HG03175 (cell line): Measurements from ENCODE around the gene MRPL48.
"Not testable (repeated sequence)": the region's sequence is repeated elsewhere in the genome, so short reads cannot be mapped to it uniquely, and the experiment has no call there.

ENCODE experiments used
- ATAC-seq: cut with Tn5 transposase; IDR thresholded peaks from one replicate; pipeline ENCODE4 v1.9.1; 2021; ENCODE audit warnings: mild to moderate bottlenecking, moderate library complexity; ENCODE audit not compliant: unreplicated experiment

MRPL48 gene

DNA sequence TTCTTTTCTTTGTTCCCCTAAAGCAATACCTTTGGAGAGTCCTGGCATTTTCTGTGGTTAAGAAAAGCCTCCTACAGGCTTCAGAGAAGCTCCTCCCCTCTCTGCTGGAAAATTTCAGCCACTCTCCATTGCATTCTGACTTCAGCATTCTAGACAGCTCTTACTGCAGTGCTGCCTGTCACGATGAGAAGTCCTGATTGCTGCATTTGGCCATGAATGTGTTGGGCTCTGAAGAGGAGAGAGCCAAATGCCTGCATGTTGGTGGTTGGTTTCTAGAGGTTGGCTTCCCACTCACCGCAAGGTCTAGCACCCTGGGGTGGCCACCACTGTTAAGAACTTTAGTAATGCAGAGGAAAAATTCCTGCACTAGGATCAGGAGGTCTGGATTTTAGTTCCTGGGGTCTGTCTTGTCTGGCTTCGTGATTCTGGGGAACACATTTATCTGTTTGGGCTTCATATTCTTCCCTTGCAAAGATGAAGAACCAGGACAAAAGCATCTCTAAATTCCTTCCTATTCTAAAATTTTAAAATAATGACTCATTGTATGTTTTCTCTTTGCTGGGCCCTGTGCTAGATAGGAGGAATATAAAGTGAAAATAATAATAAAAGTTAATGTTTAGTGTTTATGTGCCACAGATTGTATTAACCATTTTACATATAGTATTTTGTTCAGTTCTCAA lies 50.9 kb downstream of the MRPL48 start:
- ATAC-seq: no peak

GRCh38 chr11:73839123-73839457 lies 51.4 kb downstream of the MRPL48 start:
- ATAC-seq: no peak

GRCh38 chr11:73851046-73851764 lies 63.5 kb downstream of the MRPL48 start:
- no peak for ATAC-seq

DNA sequence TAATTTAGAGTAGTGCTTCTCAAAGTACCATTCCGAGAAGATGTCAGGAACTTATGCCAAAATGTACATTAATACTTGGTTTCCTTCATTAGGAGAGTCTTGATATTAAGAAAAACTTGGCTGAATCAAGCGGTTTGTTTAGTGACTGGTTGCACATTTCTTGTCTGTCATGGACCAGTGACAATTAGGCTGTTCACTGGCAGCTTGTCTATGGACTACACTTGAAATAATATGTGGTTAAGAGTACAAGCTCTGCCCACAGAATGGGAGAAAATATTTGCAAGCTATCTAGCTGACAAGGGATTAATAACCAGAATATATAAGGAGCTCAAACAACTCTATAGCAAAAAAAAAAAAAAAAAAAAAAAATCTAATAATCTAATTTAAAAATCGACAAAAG lies 64.4 kb downstream of the MRPL48 start:
- no peak for ATAC-seq

DNA sequence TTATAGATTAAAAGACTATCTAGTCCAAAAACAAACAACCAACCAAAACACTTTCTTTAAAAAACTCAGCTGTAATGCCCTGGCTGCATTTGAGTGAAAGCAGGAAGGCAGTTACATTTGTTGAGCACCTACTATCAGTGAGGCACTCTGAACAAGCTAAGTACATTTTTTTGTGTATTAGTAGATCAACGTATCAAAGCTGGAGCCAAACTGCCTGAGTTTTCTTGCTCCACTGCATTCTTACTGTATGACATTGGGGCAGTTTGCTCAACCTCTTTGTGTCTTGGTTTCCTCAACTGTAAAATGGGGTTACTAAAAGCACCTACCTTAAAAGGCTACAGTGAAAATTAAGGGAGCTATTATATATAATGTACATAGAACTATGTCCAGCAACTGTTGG lies 67.0 kb downstream of the MRPL48 start:
- no peak for ATAC-seq

GRCh38 chr11:73856031-73856567 lies 68.4 kb downstream of the MRPL48 start:
- ATAC-seq: no peak

DNA sequence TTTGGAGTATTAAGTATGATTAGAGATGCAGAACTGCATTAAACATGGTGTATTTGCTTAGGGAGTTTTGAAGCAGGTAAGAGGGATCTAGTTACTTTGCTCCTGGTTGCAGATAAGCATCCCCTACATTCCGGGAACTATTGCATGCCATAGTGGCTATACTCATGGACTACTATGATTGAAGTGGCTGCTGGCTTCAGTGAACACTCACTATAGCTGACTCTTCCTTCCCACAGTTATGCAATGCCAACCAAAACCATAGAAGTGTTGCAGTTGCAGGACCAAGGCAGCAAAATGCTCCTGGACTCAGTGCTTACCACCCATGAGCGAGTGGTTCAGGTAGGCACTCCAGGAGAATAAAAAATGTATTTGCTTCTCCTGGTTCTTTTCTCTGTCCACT lies 72.0 kb downstream of the MRPL48 start:
- no peak for ATAC-seq

GRCh38 chr11:73860202-73860601 lies 72.5 kb downstream of the MRPL48 start:
- no peak for ATAC-seq

GRCh38 chr11:73862986-73863385 lies 75.3 kb downstream of the MRPL48 start:
- no peak for ATAC-seq

GRCh38 chr11:73866095-73866579 lies 78.5 kb downstream of the MRPL48 start:
- ATAC-seq: no peak

DNA sequence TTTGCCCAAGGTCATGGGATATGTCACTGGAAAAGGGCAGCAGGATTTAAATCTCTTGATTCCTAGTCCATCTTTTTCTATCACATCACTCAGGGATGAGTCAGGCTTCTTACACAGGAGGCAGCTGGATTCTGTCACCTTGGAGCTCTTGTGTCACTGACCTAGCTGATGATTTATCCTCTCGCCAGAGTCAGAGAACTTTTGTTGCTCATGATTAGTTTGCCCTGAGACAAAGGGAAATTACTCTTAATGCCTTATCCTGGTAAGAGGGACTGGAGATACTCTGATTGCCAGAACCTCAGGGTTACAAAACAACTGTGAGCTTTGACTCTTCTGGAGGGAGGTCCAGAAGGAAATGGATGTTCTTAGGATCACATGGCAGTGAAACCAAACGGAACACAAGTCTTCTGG lies 78.9 kb downstream of the MRPL48 start:
- no peak for ATAC-seq

DNA sequence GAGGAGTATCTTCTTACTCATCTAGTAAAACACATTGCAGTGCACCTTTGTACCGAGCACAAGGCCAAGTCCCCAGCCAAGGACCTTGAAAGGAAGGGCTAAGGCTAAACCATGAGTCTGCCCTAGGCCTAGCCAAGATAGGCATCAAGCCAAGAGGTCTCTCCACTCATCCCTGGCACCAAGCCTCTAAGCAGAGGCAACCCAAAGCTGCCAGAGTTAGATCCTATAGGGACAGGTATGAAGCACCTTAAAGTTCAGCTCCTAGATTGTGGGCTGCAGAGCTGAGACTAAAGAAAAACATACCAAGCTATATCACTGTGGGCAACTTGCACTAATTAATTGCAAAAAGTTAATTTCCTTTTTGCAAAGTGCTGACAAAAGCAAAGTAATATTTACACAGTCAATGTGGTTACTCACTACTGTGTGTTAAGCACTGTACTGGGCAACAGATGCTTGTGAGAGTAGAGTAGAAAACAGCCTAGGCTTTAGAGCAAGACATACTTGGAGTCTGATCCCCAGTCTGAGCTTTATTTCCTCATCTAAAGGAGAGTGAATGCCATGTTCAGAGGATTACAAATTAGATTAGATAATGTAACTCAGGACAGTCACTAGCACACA lies 81.8 kb downstream of the MRPL48 start:
- ATAC-seq: no peak

DNA sequence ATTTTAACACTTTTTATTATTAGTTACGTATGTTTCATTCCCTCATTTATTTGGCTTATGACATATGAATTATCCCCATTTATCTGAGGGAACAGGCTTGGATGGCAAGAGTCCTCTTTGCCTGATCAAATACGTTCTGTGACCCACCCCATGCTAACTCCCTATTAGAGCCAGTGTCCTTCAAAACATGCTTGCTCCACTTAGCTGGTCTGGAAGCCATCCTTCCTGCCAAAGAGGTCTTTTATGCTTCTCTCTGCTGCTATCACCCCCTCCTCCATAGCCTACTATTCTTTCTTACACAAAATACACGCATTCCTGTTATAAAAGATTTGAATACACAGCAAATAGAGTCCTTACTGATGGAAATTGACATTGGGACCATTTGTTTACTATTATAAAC lies 82.6 kb downstream of the MRPL48 start:
- ATAC-seq: no peak

- no peak for ATAC-seq
Measured at GRCh38 chr11:73872749-73873357, 85.2 kb downstream of the MRPL48 start.

- no peak for ATAC-seq
Measured at GRCh38 chr11:73875380-73875779, 87.7 kb downstream of the MRPL48 start.

DNA sequence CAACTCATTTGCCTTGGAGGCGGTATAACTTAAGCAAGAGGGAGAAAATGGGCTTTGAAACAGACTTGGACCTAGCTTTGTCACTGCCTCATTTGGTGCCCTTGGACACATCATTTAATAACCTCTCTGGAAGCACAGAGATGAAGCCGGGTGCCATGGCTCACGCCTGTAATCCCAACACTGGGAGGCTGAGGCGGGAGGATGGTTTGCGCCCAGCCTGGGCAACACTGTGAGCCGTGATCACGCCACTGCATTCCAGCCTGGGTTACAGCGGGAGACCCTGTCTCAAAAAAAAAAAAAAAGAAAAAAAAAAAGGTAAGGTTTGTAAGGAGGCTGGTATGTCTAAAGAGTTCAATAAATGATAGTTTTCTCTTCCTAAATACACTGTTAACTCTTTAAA lies 88.2 kb downstream of the MRPL48 start:
- ATAC-seq: no peak

DNA sequence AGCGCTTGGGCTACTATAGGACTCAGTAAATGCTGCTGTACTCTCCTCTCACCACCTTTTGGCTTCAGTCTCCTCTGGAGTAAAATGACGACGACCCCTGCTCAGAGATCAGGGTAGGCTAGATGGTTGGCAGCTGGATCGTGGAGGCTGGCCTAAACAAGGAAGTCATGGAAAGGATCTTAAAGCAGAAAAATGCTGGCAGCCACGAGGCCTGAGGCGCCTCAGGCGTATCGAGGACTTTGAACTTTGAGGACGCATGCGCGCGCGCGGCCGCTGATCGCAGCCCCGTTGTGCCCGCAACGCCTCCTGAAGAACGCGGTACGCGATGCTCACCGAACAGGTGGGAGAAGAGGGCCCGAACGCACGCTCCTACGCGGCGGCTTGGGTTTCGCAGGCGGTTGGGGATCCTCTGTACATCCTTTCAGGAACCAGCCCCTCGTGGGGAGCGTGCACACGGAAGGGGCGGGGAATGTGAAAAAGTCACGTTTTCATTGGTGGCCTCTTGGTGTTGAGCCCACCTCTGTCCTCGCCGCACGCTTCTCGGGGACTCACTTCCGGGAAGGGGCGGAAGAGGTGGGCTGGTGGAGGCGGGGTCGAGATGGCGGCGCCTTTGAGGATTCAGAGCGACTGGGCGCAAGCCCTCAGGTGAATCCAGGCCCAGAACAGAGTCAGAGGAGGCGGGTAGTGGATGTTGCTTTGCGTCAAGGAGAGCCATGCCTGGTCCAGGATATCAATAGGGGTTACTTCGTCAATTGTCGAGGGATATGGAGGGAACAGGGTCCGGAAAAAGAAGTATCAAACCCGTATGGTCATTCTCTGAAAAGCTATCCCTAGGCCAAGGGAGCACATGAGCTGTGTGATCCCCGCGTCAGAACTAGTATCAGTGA lies 89.0 kb downstream of the MRPL48 start, which contains the start of the genes COA4 and PAAF1:
Gene COA4 (minus strand): TSS at position 423 of the 887 bp plus-strand sequence. CDS start 3,468 bp downstream, outside the sequence.
Gene PAAF1 (plus strand): TSS at position 576 of the 887 bp plus-strand sequence. CDS start 23 bp downstream, at position 599.
- peak; percentile 98 for ATAC-seq

GRCh38 chr11:73878771-73879170 lies 91.1 kb downstream of the MRPL48 start:
- no peak for ATAC-seq

DNA sequence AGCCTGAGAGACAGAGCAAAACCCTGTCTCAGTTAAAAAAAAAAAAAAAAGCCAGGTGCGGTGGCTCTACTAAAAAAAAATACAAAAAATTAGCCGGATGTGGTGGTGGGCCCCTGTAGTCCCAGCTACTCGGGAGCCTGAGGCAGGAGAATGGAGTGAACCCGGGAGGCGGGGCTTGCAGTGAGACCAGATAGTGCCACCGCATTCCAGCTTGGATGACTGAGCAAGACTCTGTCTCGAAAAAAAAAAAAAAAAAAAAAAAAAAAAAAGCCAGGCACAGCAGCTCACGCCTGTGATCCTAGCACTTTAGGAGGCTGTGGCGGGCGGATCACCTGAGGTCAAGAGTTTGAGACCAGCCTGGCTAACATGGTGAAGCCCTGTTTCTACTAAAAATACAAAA lies 92.8 kb downstream of the MRPL48 start:
- not testable (repeated sequence) for ATAC-seq

DNA sequence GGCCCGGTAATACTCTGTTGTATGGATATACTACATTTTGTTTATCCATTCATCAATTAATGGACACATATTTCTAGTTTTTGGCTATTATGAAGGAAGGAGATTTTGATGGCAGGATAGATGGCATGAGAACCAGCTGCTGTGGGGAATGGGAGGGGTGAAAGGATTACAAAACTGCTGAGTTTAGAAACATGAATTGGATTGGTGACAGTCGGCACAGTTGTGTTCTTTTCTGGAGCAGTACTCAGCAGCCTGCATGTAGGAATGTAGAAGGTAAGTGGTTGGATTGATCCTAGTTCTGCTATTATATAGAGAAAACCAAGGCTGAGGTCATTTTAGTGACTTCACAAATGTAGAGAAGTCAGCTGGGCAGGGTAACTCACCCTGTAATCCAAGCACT lies 96.2 kb downstream of the MRPL48 start:
- no peak for ATAC-seq
